Measurements from ENCODE around the gene TRAF2.

Gene TRAF2

GRCh38 chr9:136888454-136888853, 2.1 kb downstream of the TRAF2 start:
- H3K27ac ChIP-seq, result no peak overlapping the region
- TF ChIP-seq ZFX (IDR thresholded peaks at IDR 0.05; ENCODE audit: borderline replicate concordance), result no peak
- TF ChIP-seq CTCF (IDR thresholded peaks at IDR 0.05), result no peak

GRCh38 chr9:136889858-136890257, 3.5 kb downstream of the TRAF2 start:
- H3K27ac ChIP-seq, result no peak overlapping the region
- no peak for TF ChIP-seq CTCF (IDR thresholded peaks at IDR 0.05)
- no peak for TF ChIP-seq ZFX (IDR thresholded peaks at IDR 0.05; ENCODE audit: borderline replicate concordance)

GRCh38 chr9:136890661-136891060, 4.3 kb downstream of the TRAF2 start:
- H3K27ac ChIP-seq, result no peak overlapping the region

GRCh38 chr9:136896027-136896426, 9.7 kb downstream of the TRAF2 start:
- TF ChIP-seq ZFX (IDR thresholded peaks at IDR 0.05; ENCODE audit: borderline replicate concordance), result no peak
- no peak overlapping the region for H3K27ac ChIP-seq

More at GRCh38 chr9:136890661-136891060, 4.3 kb downstream of the TRAF2 start:
- TF ChIP-seq CTCF (IDR thresholded peaks at IDR 0.05) (no peak), ZFX (IDR thresholded peaks at IDR 0.05; ENCODE audit: borderline replicate concordance) (no peak)

GRCh38 chr9:136898483-136899100, 12.3 kb downstream of the TRAF2 start:
- no peak overlapping the region for H3K27ac ChIP-seq
- TF ChIP-seq ZFX (IDR thresholded peaks at IDR 0.05; ENCODE audit: borderline replicate concordance) (no peak), CTCF (IDR thresholded peaks at IDR 0.05) (no peak)

- TF ChIP-seq CTCF (IDR thresholded peaks at IDR 0.05) (no peak), ZFX (IDR thresholded peaks at IDR 0.05; ENCODE audit: borderline replicate concordance) (no peak)
- H3K27ac ChIP-seq, result no peak overlapping the region
These were observed 12.9 kb downstream of the TRAF2 start for GRCh38 chr9:136899196-136899595.

- TF ChIP-seq ZFX (IDR thresholded peaks at IDR 0.05; ENCODE audit: borderline replicate concordance) (no peak), CTCF (IDR thresholded peaks at IDR 0.05) (no peak)
- no peak overlapping the region for H3K27ac ChIP-seq
These were observed 14.2 kb downstream of the TRAF2 start for GRCh38 chr9:136900556-136900955.
